Ishikawa (cell line): ENCODE measurements around the gene NXN.

ENCODE experiments used
- CEBPB ChIP-seq: IDR thresholded peaks from 2 replicates; pipeline ENCODE4 v1.6.1; 2012
- CREB1 ChIP-seq: IDR thresholded peaks from 2 replicates; pipeline ENCODE4 v1.6.1; 2012; ENCODE audit warnings: low read depth
- EGR1 ChIP-seq: IDR thresholded peaks from 2 replicates; pipeline ENCODE4 v1.6.1; 2012
- EP300 ChIP-seq: IDR thresholded peaks from 2 replicates; pipeline ENCODE4 v1.6.1; 2012; ENCODE audit warnings: borderline replicate concordance
- FOXM1 ChIP-seq: IDR thresholded peaks from 2 replicates; pipeline ENCODE4 v1.6.1; 2012; ENCODE audit warnings: low read depth, borderline replicate concordance
- MAX ChIP-seq: IDR thresholded peaks from 2 replicates; pipeline ENCODE4 v1.6.1; 2012
- NFIC ChIP-seq: IDR thresholded peaks from 2 replicates; pipeline ENCODE4 v1.6.1; 2012
- RAD21 ChIP-seq: IDR thresholded peaks from 2 replicates; pipeline ENCODE4 v1.6.1; 2012; ENCODE audit warnings: low read depth
- REST ChIP-seq: IDR thresholded peaks from 2 replicates; pipeline ENCODE4 v1.6.1; 2012; ENCODE audit warnings: low read depth, mild to moderate bottlenecking
- TAF1 ChIP-seq: IDR thresholded peaks from 2 replicates; pipeline ENCODE4 v1.6.1; 2012; ENCODE audit warnings: low read depth, mild to moderate bottlenecking
- TCF12 ChIP-seq: IDR thresholded peaks from 2 replicates; pipeline ENCODE4 v1.6.1; 2012; ENCODE audit warnings: low read depth
- TEAD4 ChIP-seq: IDR thresholded peaks from 2 replicates; pipeline ENCODE4 v1.6.1; 2012
- USF1 ChIP-seq: IDR thresholded peaks from 2 replicates; pipeline ENCODE4 v1.6.1; 2012
- YY1 ChIP-seq: IDR thresholded peaks from 2 replicates; pipeline ENCODE4 v1.6.1; 2012; ENCODE audit warnings: low read depth
- ZBTB7A ChIP-seq: IDR thresholded peaks from 2 replicates; pipeline ENCODE4 v1.6.1; 2012; ENCODE audit warnings: low read depth

NXN gene

GRCh38 chr17:788551-788950, 191.0 kb downstream of the NXN start:
- no peak for TF ChIP-seq MAX
- TF ChIP-seq CREB1 = no peak
- TF ChIP-seq ZBTB7A = no peak

GRCh38 chr17:787641-788221, 191.8 kb downstream of the NXN start:
- no peak for TF ChIP-seq TCF12
- no peak for TF ChIP-seq TAF1
- TF ChIP-seq CEBPB = no peak
- no peak for TF ChIP-seq USF1
- TF ChIP-seq FOXM1 = no peak
- TF ChIP-seq MAX = no peak
- TF ChIP-seq TEAD4 = no peak
- TF ChIP-seq YY1 = no peak
- no peak for TF ChIP-seq CREB1
- TF ChIP-seq EGR1 = no peak
- no peak for TF ChIP-seq RAD21
- no peak for TF ChIP-seq ZBTB7A
- TF ChIP-seq EP300 = no peak
- TF ChIP-seq NFIC = no peak
- no peak for TF ChIP-seq REST

- TF ChIP-seq RAD21 (no peak), CEBPB (no peak), ZBTB7A (no peak), REST (no peak), TEAD4 (no peak), TAF1 (no peak), USF1 (no peak), CREB1 (no peak), YY1 (no peak), EP300 (no peak), EGR1 (no peak), NFIC (no peak), FOXM1 (no peak)
These were observed 195.4 kb downstream of the NXN start for GRCh38 chr17:784143-784542.

- TF ChIP-seq EGR1 (peak; percentile 57; the same call in 1 of the 2 replicates), REST (no peak), MAX (peak; percentile 96), NFIC (no peak; the same call in 1 of the 2 replicates), RAD21 (no peak; the same call in 1 of the 2 replicates), TAF1 (peak; percentile 96), CREB1 (peak; percentile 100), TCF12 (peak; percentile 79), YY1 (peak; percentile 99), USF1 (peak; percentile 85), ZBTB7A (no peak), CEBPB (0 out of 2 replicates have a peak, but pooled peaks have one; percentile 2), TEAD4 (peak; percentile 50; the same call in 1 of the 2 replicates), EP300 (no peak; the same call in 1 of the 2 replicates), FOXM1 (no peak; the same call in 1 of the 2 replicates)
These were observed 197.5 kb downstream of the NXN start, which contains the start of the genes GLOD4 and MRM3 for GRCh38 chr17:781805-782731. Gene GLOD4 (minus strand): TSS chr17:782280. CDS start chr17:782255, 25 bp downstream. Gene MRM3 (plus strand): TSS chr17:782353. CDS start chr17:782379, 26 bp downstream.
